DMS114 treated with DMSO at 0.1 percent for 48 hours (cell line): Measurements from ENCODE around the gene MECR.
"Not testable (repeated sequence)": the region's sequence is repeated elsewhere in the genome, so short reads cannot be mapped to it uniquely, and the experiment has no call there.

ENCODE experiments used
- DNase-seq: peaks from one replicate; lab custom pipeline; 2025; ENCODE audit not compliant: unreplicated experiment; lab: John Stamatoyannopoulos, UW

The MECR gene

DNA sequence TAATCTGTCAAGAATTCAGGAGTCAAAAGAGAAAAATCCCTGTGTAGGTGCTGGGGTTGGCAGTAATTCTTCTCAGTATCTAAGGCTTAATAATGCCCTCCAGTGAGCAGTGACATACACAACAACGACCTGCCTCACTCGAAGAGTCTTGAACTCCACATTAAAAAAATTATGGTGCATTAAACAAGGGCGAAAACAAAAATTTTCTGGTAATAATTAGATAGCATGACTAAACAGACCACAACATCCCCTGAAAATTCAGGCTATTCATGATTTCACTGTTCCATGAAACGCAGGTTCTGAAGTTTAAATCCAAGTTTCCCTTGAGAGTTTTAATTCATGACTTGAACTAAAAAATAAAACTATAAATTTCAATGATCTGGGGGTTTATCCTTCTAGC, 54.2 kb downstream of the MECR start:
- DNase-seq = no peak

DNA sequence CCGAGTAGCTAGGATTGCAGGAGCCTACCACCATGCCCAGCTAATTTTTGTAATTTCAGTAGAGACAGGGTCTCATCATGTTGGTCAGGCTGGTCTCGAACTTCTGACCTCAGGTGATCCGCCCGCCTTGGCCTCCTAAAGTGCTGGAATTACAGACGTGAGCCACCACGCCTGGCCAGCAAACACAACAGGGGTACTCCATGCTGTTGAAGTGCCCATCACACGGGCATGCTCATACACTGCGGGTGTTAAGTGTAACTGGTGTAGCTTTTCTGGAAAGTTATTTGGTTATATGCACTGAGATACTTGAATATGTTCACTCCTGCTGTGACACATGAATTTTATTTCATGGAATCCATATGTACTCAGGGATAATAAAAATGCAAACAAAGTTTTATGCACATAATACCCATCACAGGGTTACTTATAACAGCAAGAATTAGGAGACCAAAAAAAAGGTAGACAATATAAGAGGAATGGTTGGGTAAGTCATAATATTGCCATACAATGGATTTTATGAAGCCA, 58.3 kb downstream of the MECR start:
- no peak for DNase-seq

DNA sequence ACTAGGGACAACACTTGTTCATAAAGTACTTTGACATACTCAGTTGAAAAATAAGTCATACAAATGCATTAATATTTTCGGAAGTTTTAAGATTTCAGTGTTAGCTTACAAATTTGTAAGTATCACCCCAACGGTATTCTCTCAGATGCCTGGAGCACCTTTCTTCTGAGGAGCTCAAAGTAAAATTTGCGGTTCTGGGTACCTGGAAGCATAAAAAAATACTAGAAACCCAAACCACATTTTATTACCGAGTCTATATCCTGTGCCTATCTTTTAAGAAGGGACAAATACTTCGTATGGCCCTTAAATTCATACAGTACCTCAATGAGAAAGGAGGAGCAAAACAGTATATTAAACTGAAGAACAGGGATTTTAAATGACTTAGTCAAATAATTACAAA, 59.2 kb downstream of the MECR start:
- DNase-seq = no peak

DNA sequence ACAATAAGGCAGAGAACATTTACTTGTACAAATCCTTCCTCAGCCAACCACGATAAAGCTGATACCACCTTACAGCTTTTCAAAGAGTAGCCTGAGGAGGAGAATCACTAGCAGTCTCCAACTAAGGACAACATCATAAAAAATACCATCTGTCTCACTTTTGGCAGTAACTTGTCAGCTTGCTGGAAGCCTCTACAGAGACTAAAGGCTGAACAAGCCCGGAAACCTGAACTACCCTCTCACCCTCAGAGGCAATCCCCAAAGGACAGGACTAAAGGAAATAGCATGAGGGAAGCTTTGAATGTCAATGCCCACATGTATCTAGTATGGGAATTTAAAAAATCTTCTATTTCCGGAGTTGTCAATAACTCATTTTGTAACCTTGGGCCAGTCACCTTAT, 59.6 kb downstream of the MECR start:
- no peak for DNase-seq

DNA sequence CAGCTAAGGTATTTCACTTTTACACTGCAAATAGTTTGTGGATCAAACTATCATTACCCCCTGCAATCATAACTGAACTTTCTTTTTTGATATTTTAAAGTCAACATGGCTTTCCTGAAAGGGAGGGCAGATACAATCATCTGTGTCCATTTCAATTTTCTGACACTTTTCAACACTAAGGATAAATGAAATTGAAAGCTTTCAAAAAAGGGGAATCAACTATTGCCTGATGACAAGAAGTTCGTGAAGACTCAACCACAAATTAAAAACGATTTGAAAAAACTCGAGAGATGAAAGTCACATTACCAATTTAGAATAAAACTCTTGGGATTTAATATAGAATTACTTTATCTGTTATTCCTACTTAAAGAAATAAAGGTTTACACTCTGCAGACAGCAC, 60.8 kb downstream of the MECR start:
- no peak for DNase-seq

DNA sequence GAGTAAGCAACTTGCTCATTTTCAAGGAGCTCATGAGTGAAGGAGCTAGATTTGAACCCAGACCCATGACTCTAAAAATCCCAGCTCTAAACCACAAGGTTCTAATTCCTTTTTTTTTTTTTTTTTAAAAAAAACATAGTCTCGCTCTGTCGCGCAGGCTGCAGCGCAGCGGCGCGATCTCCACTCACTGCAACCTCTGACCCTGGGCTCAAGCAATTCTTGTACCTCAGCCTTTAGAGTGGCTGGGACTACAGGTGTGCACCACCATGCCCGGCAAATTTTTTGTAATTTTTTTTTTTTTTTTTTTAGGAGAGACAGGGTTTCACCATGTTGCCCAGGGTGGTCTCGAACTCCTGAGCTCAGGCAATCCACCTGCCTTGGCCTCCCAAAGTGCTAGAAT, 62.8 kb downstream of the MECR start:
- DNase-seq = no peak

DNA sequence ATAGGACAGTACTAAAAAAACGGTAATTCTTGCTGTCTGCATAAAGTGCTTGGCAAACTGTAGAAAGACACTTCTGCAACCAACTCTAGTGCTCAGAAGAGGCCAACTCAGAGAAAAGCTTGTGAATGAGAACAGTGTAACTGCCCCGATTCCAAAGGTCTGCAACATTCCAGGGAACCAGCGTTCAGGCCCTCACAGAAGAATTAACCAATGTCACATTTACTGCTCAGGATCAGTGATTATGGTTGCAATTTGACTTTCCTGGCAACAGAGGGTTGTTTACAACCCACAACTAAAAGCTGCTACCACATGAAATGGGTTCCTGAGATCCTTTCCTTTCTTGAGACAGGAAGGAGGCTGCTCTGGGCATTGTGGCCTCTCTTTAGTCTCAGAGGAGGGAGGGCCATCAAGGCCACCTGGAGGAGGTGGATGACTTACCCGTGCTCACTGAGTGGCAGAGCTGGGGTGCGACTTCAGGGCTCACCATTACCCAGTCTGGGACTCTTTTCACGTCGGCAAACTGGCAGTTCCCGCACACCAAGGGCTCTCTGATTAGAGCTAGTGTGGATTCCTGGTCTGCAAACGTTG, 64.3 kb downstream of the MECR start:
- DNase-seq = no peak

DNA sequence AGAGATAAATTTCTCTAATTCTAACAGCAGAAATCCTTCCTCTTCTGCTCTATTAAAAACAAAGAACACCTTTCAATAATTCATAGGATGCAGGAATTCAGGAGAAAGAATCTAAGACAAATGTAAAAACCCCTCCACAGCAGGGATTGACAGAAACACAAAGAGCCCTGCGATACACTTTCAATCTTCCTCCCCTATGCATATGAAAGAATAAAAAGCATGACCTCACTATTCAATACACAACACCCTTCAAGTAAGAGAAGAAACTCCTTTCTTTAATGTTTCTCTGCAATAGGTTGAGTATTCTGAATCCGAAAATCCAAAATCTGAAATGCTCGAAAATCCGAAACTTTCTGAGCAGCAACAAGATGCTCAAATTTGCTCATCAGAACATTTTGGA, 66.1 kb downstream of the MECR start:
- DNase-seq = no peak

DNA sequence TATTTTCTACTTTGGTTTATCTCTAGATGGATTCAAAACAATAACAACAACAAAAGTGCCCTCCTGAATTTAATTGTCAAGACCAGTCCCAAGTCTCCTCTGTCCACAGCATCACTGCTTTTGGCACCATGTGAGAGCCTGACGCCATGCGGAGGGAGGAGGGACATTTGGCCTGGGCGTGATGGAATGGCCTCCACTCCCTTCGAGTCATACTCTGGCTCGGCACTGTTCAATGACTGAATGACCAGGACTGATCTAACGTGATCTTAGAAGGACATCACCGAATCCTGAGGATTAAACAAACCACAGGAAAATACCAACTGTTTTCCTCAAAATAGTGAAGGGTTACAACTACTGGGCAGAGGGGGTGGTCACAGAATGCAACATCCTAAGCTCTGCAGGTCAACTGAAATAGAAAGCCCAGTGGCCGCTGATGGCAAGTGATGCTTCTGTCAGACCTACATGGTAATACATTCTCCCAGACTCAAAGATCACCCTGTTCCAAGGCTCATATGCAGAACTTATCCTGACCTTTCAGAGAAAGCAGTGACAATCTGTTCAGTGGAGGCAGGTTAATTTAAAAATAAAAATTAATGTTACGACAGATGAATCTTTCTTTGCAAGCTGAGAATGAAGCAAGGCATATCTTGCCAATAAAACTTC, 68.1 kb downstream of the MECR start:
- DNase-seq = no peak

DNA sequence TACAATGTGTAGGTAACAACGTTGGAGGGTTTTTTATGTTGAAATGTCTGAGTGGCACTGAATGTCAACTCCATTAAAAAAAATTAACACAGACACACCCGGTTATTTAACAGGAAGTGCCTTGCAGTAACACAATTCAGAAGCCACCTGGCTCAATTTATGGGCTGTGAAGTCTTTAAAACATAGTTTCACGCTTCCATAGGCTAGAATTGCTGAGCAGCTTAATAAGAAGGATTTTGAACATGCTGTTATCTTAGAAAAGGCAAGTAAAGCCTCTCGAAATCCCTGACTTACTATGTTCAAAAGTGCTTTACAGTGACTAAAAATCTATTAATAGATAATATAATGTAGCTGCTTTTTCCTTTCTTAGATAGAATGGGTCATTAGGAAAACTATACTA, 68.7 kb downstream of the MECR start:
- DNase-seq = no peak

DNA sequence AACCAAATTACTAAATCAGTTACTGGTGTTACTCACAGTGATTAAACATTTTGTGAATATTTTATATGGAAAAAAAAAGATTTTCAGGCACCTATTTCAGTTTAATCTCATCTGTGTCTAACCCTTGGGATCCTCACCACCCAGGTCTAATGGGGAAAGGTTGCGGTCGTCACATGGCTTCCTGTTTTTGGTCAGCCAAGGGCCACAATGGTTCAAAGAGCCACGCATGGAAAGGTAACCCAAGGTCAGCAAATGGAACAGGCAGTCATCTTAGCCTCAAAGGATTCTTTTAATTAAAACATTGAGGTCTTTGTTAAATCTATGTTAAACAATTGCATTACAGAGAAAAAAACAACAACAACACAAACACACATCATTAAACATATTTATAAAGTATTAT, 71.0 kb downstream of the MECR start:
- DNase-seq = no peak

DNA sequence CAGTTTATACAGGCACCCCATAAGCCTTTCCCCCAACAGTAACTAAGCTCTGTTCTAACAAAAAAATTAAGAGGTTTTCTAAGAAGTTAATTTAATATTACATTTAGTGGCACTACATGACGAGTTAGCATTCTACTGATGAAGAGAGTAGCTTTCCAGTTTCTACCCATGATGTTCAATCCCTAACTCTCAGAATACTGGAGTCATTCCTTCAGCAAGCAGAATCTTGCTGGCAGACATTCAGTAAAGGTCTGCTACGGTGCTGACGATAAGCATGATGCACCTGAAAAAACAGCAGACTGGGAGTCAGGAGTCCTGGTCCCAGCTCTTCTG, 73.5 kb downstream of the MECR start:
- no peak for DNase-seq

DNA sequence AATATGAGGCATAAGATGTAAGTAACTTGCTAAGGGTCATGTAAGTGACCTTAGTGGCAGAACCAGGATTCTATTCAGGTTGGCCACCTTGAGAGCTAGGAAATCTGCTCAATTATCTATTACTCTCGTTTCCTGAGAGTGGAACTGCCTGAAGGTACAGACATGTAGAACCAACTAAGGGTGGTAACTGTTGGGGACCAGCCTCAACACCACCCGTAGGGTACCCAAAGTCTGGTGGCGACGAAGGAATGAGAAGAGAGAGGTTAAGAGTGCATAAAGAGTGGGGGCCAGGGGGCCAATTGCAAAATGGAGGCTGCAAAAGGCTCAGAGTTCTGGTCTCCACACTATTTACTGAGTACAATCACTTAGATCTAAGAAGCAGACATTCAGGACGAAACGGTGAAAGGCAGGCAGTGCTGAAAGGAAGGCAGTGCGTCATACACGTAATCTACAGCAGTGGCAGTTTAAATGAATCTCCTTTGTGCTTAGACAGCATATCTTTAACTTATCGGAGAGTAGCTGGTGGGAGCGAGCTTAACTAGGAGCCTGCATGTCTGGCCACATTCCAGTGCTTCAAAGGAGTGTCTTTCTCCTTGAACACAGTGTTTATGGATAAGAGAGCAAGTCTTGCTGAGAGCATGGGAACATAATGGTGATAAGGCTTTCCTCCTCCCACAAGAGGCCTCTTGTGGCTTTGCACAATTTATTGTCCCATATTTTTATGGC, 74.0 kb downstream of the MECR start:
- DNase-seq = no peak

DNA sequence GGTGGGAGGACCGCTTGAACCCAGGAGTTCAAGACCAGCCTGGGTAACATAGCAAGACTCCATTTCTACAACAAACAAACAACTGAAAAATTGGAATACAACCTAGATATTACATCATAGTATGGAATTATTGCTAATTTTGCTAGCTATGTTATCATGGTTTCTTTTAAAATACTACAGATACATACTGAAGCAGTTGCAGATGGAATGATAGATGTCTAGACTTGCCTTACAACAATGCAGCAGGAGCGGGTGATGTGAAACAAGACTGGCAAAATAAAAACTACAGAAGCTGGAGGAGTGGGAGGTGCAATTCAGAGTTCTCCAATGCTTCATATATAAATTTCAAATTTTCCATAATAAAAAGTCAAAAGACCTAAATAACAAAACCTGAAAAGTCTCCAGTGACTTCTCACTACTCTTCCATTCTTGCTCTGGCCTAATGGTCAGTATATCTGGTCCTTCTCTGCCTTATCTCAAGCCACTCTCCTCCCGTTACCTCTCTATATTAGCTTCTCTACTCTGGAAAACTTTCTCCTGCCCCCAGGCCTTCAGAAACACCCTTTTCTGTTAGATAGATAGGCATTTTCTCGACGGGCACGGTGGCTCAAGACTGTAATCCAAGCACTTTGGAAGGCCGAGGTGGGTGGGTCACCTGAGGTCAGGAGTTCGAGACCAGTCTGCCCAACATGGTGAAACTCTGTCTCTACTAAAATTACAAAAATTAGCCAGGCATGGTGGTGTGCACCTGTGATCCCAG, 78.5 kb downstream of the MECR start:
- no peak for DNase-seq

DNA sequence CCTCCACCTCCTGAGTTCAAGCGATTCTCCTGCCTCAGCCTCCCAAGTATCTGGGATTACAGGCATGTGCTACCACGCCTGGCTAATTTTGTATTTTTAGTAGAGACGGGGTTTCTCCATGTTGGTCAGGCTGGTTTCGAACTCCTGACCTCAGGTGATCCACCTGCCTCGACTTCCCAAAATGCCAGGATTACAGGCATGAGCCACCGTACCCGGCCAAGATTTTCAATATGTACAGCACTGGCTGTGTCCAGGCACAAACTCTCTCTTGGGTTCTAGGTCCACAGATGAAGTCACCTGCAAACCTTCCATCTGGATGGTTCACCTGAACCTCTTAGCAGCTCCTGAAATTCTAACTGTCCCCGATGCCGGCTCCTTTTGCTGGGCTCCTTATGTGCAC, 80.4 kb downstream of the MECR start:
- not testable (repeated sequence) for DNase-seq

DNA sequence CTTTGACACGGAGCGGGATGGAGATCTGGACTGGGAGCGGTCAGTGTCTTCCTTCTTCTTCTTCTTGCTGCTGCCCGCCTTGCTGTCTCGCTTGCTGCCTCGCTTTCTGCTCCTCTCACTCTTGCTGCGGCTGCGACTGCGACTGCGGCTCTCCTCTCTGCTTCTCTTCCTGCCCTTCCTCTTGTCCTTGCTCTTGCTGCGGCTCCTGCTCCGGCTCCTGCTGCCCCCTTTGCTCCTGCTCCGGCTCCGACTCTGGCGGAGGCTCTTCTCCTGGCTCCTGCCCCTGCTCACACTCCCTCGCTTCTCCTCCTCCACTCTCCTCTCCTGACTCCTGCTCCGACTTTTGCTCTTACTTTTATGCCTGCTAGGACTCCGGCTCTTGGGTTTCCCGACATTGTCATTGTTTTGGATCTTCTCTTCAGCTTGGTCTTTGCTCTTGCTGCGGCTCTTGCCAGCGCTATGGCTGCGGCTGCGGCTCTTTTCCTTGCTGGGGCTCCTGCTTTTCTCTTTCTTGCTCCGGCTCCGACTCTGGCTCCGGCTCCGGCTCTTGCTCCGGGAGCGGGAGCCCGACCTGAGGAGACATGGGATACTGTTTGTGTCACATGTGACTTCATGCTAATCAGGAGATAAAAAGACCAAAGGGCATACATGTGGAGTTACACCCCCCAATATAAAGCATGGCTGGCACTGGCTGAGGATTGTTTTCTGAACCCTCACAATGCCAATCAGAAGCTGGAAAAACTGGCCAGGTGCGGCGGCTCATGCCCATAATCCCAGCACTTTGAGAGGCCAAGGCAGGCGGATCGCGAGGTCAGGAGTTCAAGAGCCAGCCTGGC, 81.9 kb downstream of the MECR start:
- no peak for DNase-seq

DNA sequence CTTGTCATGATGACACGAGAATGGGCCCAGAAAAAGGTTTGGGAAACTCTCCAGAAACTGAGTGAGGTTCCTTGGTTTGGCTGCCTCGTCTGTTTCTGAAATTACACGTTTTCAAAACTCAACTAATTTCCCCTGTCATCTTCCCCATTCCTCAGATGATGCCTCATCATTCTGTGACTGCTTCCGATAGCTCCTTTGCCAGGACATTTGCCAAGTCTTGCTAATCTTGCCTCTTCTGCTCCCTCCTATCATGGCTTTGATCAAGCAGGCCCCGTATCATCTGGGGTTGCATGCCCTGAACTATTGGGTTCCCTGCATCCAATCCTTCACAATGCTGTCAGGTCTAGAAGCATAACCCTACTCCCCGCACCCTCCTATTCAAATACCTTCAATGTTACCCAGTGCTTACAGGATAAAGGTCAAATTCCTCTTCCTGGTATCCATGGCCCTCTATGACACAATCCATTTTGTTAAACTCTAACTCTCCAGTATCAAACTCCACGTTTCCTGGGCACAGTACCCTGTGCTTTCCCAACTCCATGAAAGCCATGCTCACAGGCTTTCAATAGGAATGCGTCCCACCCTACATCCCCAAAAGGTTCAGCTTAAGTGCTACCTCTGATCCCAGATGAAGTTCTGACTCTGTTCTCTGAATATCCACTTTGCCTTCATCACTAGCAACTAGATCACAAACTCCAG, 84.8 kb downstream of the MECR start:
- DNase-seq = no peak

DNA sequence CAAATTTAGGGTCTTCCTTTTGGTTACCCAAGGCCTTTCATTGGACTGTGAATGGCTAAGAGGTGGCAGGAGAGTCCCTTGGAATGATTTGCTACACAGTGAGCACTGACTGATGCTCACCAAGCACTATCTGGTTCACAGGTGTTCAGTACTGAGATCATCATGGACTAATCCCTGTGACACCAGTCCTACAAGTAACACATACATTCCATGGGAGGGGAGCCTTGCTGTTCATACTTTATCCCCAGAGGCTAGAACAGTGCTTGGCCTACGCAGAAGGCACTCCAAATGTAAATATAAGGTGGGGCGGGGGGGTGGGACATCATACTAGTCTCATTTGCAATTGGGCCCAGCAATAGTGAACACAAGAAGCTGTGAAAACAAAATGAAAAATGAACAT, 86.6 kb downstream of the MECR start:
- DNase-seq = no peak

DNA sequence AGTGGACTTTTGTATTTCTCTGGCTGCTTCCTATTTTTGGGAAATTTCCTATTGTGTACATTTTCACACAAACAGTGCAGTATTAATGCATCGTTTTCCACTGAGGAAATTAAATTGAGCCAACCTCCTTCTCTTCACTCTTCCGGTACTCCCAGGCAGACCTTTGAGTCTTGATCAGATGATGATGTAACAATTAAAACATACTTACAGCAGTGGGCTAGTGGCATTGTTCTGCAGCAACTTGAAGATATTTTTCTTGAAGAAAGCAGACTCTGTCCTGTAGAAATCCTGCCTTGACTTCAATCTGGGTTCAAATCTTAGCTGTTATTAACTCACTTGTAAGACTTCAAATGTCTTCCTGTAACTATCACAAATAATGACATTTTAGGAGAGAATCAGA, 88.0 kb downstream of the MECR start:
- no peak for DNase-seq
